Upper lobe of left lung (tissue), 4 donors: ENCODE measurements around the gene HOXA4.

Experiments
- EP300 ChIP-seq, 4 donors: sonication (generic); formaldehyde crosslinking; IDR thresholded peaks; one replicate each; pipeline ENCODE4 v1.5.1; 2017; ENCODE audit warnings: antibody characterized with exemption in 4 of 4, control low read depth in 2 of 4
- POLR2A ChIP-seq, 4 donors: fragments of 450-650 bp; IDR thresholded peaks; one replicate each; pipeline ENCODE4 v1.5.1; 2016 to 2017; ENCODE audit warnings: antibody characterized with exemption in 4 of 4, mild to moderate bottlenecking in 2 of 4
- POLR2AphosphoS5 ChIP-seq, 2 donors: sonication (generic); formaldehyde crosslinking; IDR thresholded peaks; one replicate each; pipeline ENCODE4 v1.5.1; 2017; ENCODE audit warnings: antibody characterized with exemption in 2 of 2
- TF ChIP-seq, protein P1 (sequence below), 6 experiments: fragments of 450-650 bp in 4 of 6; fragments of 200-600 bp in 2 of 6; sonication (generic) in 2 of 6; IDR thresholded peaks; one replicate each; pipeline ENCODE4 v1.5.1; 2016 to 2019; ENCODE audit warnings: antibody characterized with exemption in 6 of 6

DNA sequence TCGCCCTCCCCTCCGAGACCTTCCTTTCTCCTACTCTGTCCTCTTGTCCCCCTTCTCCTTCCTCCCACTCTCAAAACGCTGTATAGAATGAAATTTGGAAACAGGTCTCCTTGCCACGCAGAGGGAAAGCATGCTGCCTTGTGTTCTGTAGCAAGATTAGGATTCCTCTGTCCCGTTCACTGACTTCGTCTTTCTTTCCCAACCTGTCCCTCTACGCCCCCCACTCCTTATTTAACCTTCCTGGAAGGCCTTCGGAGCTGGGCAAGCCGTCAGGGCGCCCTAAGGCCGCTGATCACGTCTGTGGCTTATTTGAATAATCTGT lies 33.4 kb upstream of the HOXA4 start:
- TF ChIP-seq POLR2A (IDR thresholded peaks at IDR 0.05) (no peak), POLR2AphosphoS5 (IDR thresholded peaks at IDR 0.05) (no peak), EP300 (IDR thresholded peaks at IDR 0.05) (no peak)
- TF ChIP-seq, protein P1, sequence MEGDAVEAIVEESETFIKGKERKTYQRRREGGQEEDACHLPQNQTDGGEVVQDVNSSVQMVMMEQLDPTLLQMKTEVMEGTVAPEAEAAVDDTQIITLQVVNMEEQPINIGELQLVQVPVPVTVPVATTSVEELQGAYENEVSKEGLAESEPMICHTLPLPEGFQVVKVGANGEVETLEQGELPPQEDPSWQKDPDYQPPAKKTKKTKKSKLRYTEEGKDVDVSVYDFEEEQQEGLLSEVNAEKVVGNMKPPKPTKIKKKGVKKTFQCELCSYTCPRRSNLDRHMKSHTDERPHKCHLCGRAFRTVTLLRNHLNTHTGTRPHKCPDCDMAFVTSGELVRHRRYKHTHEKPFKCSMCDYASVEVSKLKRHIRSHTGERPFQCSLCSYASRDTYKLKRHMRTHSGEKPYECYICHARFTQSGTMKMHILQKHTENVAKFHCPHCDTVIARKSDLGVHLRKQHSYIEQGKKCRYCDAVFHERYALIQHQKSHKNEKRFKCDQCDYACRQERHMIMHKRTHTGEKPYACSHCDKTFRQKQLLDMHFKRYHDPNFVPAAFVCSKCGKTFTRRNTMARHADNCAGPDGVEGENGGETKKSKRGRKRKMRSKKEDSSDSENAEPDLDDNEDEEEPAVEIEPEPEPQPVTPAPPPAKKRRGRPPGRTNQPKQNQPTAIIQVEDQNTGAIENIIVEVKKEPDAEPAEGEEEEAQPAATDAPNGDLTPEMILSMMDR (IDR thresholded peaks at IDR 0.05) = no peak
